ENCODE data around the gene TRAF2. TPM values are rescaled to one million over a fixed set of nuclear protein-coding genes. Genes with fewer than 3 reads are reported as not detected.

The TRAF2 gene
- total and polyA plus RNA-seq, 9 of the 15 experiments (the other 6 are each of a cell fraction or from before 2014, with no cell fraction given) = 0.24 to 45.2 (median 18.0) TPM

DNA sequence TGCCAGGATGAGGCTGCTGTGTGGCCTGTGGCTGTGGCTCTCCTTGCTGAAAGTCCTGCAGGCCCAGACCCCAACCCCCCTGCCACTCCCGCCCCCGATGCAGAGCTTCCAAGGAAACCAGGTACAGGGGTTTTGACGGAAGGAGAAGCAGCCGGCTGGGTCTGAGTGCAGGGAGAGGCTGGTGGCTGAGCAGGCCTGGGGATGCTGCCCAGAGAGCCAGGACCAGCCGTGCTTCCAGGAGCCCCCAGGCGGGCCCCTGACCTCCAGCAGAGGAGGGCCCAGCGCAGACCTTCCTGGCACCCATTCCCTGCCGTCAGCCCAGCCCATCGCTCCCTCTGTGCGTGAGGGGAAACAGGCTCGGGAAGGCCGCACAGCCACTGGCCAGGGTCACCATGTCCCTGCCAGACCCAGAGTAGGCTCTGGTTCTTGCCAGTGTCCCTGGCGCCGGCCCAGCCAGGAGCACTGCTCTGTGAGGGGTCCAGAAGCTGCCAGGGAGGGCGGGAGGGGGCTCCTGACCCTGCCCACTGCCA is 66.1 kb downstream of the TRAF2 start (continued):
- TF ChIP-seq POLR3A (IDR thresholded peaks at IDR 0.05; ENCODE audit: borderline replicate concordance, extremely low read depth, insufficient read depth, insufficient read length) = no peak

DNA sequence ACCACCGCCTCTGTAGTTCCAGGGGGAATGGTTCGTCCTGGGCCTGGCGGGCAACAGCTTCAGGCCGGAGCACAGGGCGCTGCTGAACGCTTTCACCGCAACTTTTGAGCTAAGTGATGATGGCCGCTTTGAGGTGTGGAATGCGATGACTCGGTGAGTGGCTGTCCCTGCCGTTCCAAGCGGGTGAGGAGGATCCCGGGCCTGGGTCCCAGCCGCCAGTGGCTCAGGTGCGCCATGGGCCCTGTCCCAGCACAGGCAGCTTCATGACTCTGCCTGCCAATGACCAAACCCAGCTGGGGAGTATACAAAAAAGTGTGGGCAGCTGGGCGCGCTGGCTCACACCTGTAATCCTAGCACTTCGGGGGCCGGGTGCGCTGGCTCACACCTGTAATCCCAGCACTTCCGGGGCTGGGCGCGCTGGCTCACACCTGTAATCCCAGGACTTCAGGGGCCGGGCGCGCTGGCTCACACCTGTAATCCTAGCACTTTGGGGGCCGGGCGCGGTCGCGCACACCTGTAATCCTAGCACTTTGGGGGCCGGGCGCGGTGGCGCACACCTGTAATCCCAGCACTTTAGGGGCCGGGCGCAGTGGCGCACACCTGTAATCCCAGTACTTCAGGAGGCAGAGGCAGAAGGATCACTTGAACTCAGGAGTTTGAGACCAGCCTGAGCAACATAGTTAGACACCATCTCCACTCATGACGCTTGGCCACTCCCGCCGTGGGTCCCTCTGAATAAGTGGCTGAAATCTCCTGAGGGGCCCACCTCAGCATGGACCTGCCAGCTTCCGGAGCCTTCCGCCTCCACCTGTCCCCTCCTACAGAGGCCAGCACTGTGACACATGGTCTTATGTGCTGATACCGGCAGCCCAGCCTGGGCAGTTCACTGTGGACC is 66.8 kb downstream of the TRAF2 start:
- BruUV-seq (replicated peaks) = no TSS peak
- peaks cover 2 to 7% of the 10 kb centered on the region in 2 experiments; a peak in 3 of 5 replicates for H3K27me3 ChIP-seq (ENCODE audit: control insufficient read depth in 2 of 2, insufficient read depth in 2 of 2, low read length in 2 of 2)
- in situ Hi-C loops (cut with MboI) = no loop called here
- ATAC-seq (no peak), FAIRE-seq (no peak), DNase-seq (ENCODE audit: extremely low read depth in 1 of 4, low spot score in 3 of 4) (no peak)
- H3K27ac ChIP-seq (ENCODE audit: extremely low read depth, low read depth, low read length) = no peak overlapping the region
- H3K36me3 ChIP-seq (ENCODE audit: control insufficient read depth, insufficient read depth, low read length) = no peaks in the 10 kb centered on the region
- ChIA-PET CTCF (ENCODE audit: low intra/inter-chr PET ratio) (no interaction called here), POLR2A (interaction anchor here (0.6 to 0.7 kb wide), 3 partner anchors 25 to 49 kb away, joined by 3 to 4 read pairs (median 3); no protein-coding TSS in a partner anchor)
- H2AFZ ChIP-seq (ENCODE audit: low read depth, low read length) = no peak overlapping the region
- H3K4me1 ChIP-seq (replicated peaks in 1 of 2; ENCODE audit: control insufficient read depth in 2 of 2, insufficient read depth in 2 of 2, low read length in 2 of 2) = peaks cover 2 to 61% of the 10 kb centered on the region in 2 experiments; a peak in 4 of 5 replicates
- peaks cover 2% of the 10 kb centered on the region for H3K9me1 ChIP-seq (ENCODE audit: control insufficient read depth, insufficient read depth, low read length)
- no peak for TF ChIP-seq ZC3H8 (IDR thresholded peaks at IDR 0.05)
- TF ChIP-seq, protein P1, sequence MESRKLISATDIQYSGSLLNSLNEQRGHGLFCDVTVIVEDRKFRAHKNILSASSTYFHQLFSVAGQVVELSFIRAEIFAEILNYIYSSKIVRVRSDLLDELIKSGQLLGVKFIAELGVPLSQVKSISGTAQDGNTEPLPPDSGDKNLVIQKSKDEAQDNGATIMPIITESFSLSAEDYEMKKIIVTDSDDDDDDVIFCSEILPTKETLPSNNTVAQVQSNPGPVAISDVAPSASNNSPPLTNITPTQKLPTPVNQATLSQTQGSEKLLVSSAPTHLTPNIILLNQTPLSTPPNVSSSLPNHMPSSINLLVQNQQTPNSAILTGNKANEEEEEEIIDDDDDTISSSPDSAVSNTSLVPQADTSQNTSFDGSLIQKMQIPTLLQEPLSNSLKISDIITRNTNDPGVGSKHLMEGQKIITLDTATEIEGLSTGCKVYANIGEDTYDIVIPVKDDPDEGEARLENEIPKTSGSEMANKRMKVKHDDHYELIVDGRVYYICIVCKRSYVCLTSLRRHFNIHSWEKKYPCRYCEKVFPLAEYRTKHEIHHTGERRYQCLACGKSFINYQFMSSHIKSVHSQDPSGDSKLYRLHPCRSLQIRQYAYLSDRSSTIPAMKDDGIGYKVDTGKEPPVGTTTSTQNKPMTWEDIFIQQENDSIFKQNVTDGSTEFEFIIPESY (CRISPR knock-in tag; IDR thresholded peaks at IDR 0.05) = peak; percentile 87
- H3K4me2 ChIP-seq (ENCODE audit: insufficient read depth, low read length) = no peak overlapping the region
- 71% methylated on average over 31 of the region's 44 CpGs for WGBS (ENCODE audit: insufficient coverage, low coverage, missing lambda C conversion rate)
- no peak overlapping the region for H3K4me3 ChIP-seq
- no peaks in the 10 kb centered on the region for H3K9me3 ChIP-seq (replicated peaks; ENCODE audit: control insufficient read depth, insufficient read depth, low read depth, low read length)
- peak overlapping the region in 1 of 2 experiments; percentile 35; a peak in 1 of 4 replicates for H3K9ac ChIP-seq (ENCODE audit: insufficient read depth in 1 of 2, low read depth in 2 of 2, low read length in 2 of 2)
- intact Hi-C loops (cut with micrococcal nuclease) = no loop called here
- H4K20me1 ChIP-seq (replicated peaks; ENCODE audit: control insufficient read depth, insufficient read depth, low read length) = 0 out of 2 replicates have a peak, but pooled peaks cover 4% of the 10 kb centered on the region
- H3K79me2 ChIP-seq (ENCODE audit: control insufficient read depth, insufficient read depth, low read length) = no peaks in the 10 kb centered on the region
